Osteocyte (in vitro differentiated cells): ENCODE results near the gene FAM13C. TPM values are rescaled to one million over a fixed set of nuclear protein-coding genes. Genes with fewer than 3 reads are reported as not detected.

Source experiments
- DNase-seq: peaks from one replicate; pipeline ENCODE4 v3.0.0; 2021; ENCODE audit warnings: mixed read lengths; ENCODE audit not compliant: unreplicated experiment; ENCODE audit errors: extremely low spot score
- H3K27ac Mint-ChIP-seq: one replicate; pipeline ENCODE4 v1.8.0; 2021; ENCODE audit warnings: mild to moderate bottlenecking, mixed read lengths; ENCODE audit not compliant: unreplicated experiment
- H3K27me3 Mint-ChIP-seq: one replicate; pipeline ENCODE4 v1.8.0; 2021; ENCODE audit warnings: mixed read lengths; ENCODE audit not compliant: unreplicated experiment
- H3K36me3 Mint-ChIP-seq: one replicate; pipeline ENCODE4 v1.8.0; 2021; ENCODE audit warnings: mixed read lengths; ENCODE audit not compliant: unreplicated experiment
- H3K4me1 Mint-ChIP-seq: one replicate; pipeline ENCODE4 v1.8.0; 2021; ENCODE audit warnings: mixed read lengths; ENCODE audit not compliant: unreplicated experiment
- H3K4me3 Mint-ChIP-seq: one replicate; pipeline ENCODE4 v1.8.0; 2021; ENCODE audit warnings: mild to moderate bottlenecking, moderate library complexity, mixed read lengths; ENCODE audit not compliant: unreplicated experiment
- H3K9me3 Mint-ChIP-seq: one replicate; pipeline ENCODE4 v1.8.0; 2021; ENCODE audit warnings: mixed read lengths; ENCODE audit not compliant: unreplicated experiment
- CTCF ChIP-seq: fragments of 200-600 bp; sonication (generic); IDR thresholded peaks from 2 replicates; pipeline ENCODE4 v1.5.0; 2021; ENCODE audit warnings: antibody characterized with exemption, mild to moderate bottlenecking, moderate library complexity
- total RNA-seq: library from RNA; stranded (reverse); gene quantifications from 2 replicates; pipeline ENCODE4 v1.2.1, GENCODE V29; 2021

The FAM13C gene
- total RNA-seq, 1 donor from 2014 or later, result 3.2 TPM

GRCh38 chr10:59358576-59358975, 3.8 kb downstream of the FAM13C start:
- peaks cover 14% of the 10 kb centered on the region for H3K4me1 Mint-ChIP-seq

GRCh38 chr10:59354434-59354833, 7.9 kb downstream of the FAM13C start:
- no peak for DNase-seq
- TF ChIP-seq CTCF, result no peak
- Mint-ChIP-seq H3K27me3 (peaks cover 8% of the 10 kb centered on the region), H3K27ac (no peak overlapping the region), H3K4me3 (no peak overlapping the region), H3K36me3 (peaks cover 5% of the 10 kb centered on the region), H3K9me3 (no peaks in the 10 kb centered on the region), H3K4me1 (no peaks in the 10 kb centered on the region)

More at GRCh38 chr10:59358576-59358975, 3.8 kb downstream of the FAM13C start:
- H3K9me3 Mint-ChIP-seq, result no peaks in the 10 kb centered on the region
- no peak overlapping the region for H3K4me3 Mint-ChIP-seq
- H3K36me3 Mint-ChIP-seq, result no peaks in the 10 kb centered on the region
- TF ChIP-seq CTCF, result no peak
- no peak overlapping the region for H3K27ac Mint-ChIP-seq
- peaks cover 8% of the 10 kb centered on the region for H3K27me3 Mint-ChIP-seq
- DNase-seq, result no peak

GRCh38 chr10:59350558-59350957, 11.8 kb downstream of the FAM13C start:
- DNase-seq, result no peak
- Mint-ChIP-seq H3K36me3 (peaks cover 6% of the 10 kb centered on the region), H3K27me3 (peaks cover 7% of the 10 kb centered on the region), H3K4me1 (no peaks in the 10 kb centered on the region), H3K27ac (no peak overlapping the region), H3K4me3 (no peak overlapping the region), H3K9me3 (no peaks in the 10 kb centered on the region)
- TF ChIP-seq CTCF, result no peak

GRCh38 chr10:59346321-59346720, 16.0 kb downstream of the FAM13C start:
- DNase-seq, result no peak
- Mint-ChIP-seq H3K4me3 (no peak overlapping the region), H3K27ac (no peak overlapping the region), H3K4me1 (peaks cover 2% of the 10 kb centered on the region), H3K36me3 (peaks cover 4% of the 10 kb centered on the region), H3K9me3 (no peaks in the 10 kb centered on the region), H3K27me3 (peaks cover 9% of the 10 kb centered on the region)
- TF ChIP-seq CTCF, result no peak

GRCh38 chr10:59342723-59343122, 19.6 kb downstream of the FAM13C start:
- H3K27me3 Mint-ChIP-seq, result peaks cover 9% of the 10 kb centered on the region
- no peak for TF ChIP-seq CTCF
- no peaks in the 10 kb centered on the region for H3K9me3 Mint-ChIP-seq
- H3K4me1 Mint-ChIP-seq, result peaks cover 3% of the 10 kb centered on the region
- H3K4me3 Mint-ChIP-seq, result no peak overlapping the region
- H3K36me3 Mint-ChIP-seq, result peaks cover 2% of the 10 kb centered on the region
- DNase-seq, result no peak
- H3K27ac Mint-ChIP-seq, result no peak overlapping the region
